HFFc6 (cell line): ENCODE measurements around the gene SLC25A34. TPM values are rescaled to one million over a fixed set of nuclear protein-coding genes. Genes with fewer than 3 reads are reported as not detected.

Experiments
- DNase-seq: peaks from one replicate; pipeline ENCODE4 v3.0.0-alpha.2; 2018
- H3K27ac Mint-ChIP-seq: 2 replicates; pipeline ENCODE4 v1.8.0; 2020; ENCODE audit warnings: mild to moderate bottlenecking, mixed read lengths
- H3K27me3 Mint-ChIP-seq: 2 replicates; pipeline ENCODE4 v1.8.0; 2021; ENCODE audit warnings: mild to moderate bottlenecking, moderate library complexity, mixed read lengths; ENCODE audit not compliant: insufficient read depth
- H3K36me3 Mint-ChIP-seq: 2 replicates; pipeline ENCODE4 v1.8.0; 2021; ENCODE audit warnings: low read depth, mixed read lengths
- H3K4me1 Mint-ChIP-seq: 2 replicates; pipeline ENCODE4 v1.8.0; 2020; ENCODE audit warnings: low read depth, mixed read lengths
- H3K4me3 Mint-ChIP-seq: 2 replicates; pipeline ENCODE4 v1.8.0; 2020; ENCODE audit warnings: mild to moderate bottlenecking, moderate library complexity, mixed read lengths
- H3K9me3 Mint-ChIP-seq: 2 replicates; pipeline ENCODE4 v1.8.0; 2020; ENCODE audit warnings: mild to moderate bottlenecking, mixed read lengths
- CTCF ChIP-seq: fragments of 200-600 bp; sonication (generic); IDR thresholded peaks from 2 replicates; pipeline ENCODE4 v1.5.0; 2021; ENCODE audit warnings: antibody characterized with exemption, mild to moderate bottlenecking
- total RNA-seq, 6 experiments: library from RNA; stranded (reverse); fragmentation: NEBNext Ultra II Directional; extraction: Animal tissue kit (Norgen Biotek cat#: 25700); gene quantifications; 2 replicates in 1 of 6; 3 replicates in 5 of 6; pipeline ENCODE4 v1.2.3, GENCODE V29; 2021

SLC25A34 gene
- total RNA-seq, 6 experiments from 2014 or later = 0.26 to 0.68 (median 0.43) TPM

GRCh38 chr1:15775706-15776105 lies 39.6 kb downstream of the SLC25A34 start:
- Mint-ChIP-seq H3K9me3 (no peaks in the 10 kb centered on the region), H3K4me3 (no peak overlapping the region), H3K27ac (no peak overlapping the region), H3K36me3 (peaks cover 26% of the 10 kb centered on the region), H3K4me1 (peaks cover 6% of the 10 kb centered on the region; the same call in 1 of the 2 replicates), H3K27me3 (peaks cover 2% of the 10 kb centered on the region; the same call in 1 of the 2 replicates)
- no peak for TF ChIP-seq CTCF
- DNase-seq = no peak

GRCh38 chr1:15777909-15778707 lies 42.0 kb downstream of the SLC25A34 start:
- no peak for TF ChIP-seq CTCF
- Mint-ChIP-seq H3K27me3 (peaks cover 2% of the 10 kb centered on the region; the same call in 1 of the 2 replicates), H3K4me3 (no peak overlapping the region), H3K4me1 (no peaks in the 10 kb centered on the region), H3K36me3 (peaks cover 29% of the 10 kb centered on the region), H3K27ac (no peak overlapping the region), H3K9me3 (no peaks in the 10 kb centered on the region)
- no peak for DNase-seq

- H3K27ac Mint-ChIP-seq = no peak overlapping the region; the same call in 1 of the 2 replicates
- no peak for DNase-seq
- peaks cover 30% of the 10 kb centered on the region for H3K4me1 Mint-ChIP-seq
- TF ChIP-seq CTCF = no peak
- H3K27me3 Mint-ChIP-seq = peaks cover 2% of the 10 kb centered on the region
- no peaks in the 10 kb centered on the region for H3K9me3 Mint-ChIP-seq
- peaks cover 17% of the 10 kb centered on the region for H3K36me3 Mint-ChIP-seq
- no peak overlapping the region for H3K4me3 Mint-ChIP-seq
Measured at GRCh38 chr1:15785683-15786082, 49.6 kb downstream of the SLC25A34 start.

- no peak for DNase-seq
- no peak overlapping the region for H3K4me3 Mint-ChIP-seq
- H3K9me3 Mint-ChIP-seq = no peaks in the 10 kb centered on the region
- peaks cover 2% of the 10 kb centered on the region for H3K27me3 Mint-ChIP-seq
- H3K27ac Mint-ChIP-seq = peak overlapping the region; percentile 45
- no peak for TF ChIP-seq CTCF
- peaks cover 30% of the 10 kb centered on the region for H3K4me1 Mint-ChIP-seq
- peaks cover 9% of the 10 kb centered on the region for H3K36me3 Mint-ChIP-seq
Measured at GRCh38 chr1:15786581-15786980, 50.5 kb downstream of the SLC25A34 start.

- TF ChIP-seq CTCF = no peak
- Mint-ChIP-seq H3K9me3 (no peaks in the 10 kb centered on the region), H3K4me3 (peak overlapping the region; percentile 30; the same call in 1 of the 2 replicates), H3K36me3 (peaks cover 9% of the 10 kb centered on the region), H3K27me3 (peaks cover 2% of the 10 kb centered on the region), H3K27ac (peak overlapping the region; percentile 86), H3K4me1 (peaks cover 48% of the 10 kb centered on the region)
- DNase-seq = peak; percentile 73
Measured at GRCh38 chr1:15788624-15789301, 52.7 kb downstream of the SLC25A34 start.

Other genes starting within 250 kb of the SLC25A34 start
- gene CASP9, start 212.0 kb upstream of the SLC25A34 start, total RNA-seq = 1 to 10 TPM; 7.2 to 8.9 (median 7.8) TPM
- 10 to 100 TPM; 21.5 to 26.5 (median 22.8) TPM for gene DNAJC16, start 209.4 kb upstream of the SLC25A34 start, total RNA-seq
- gene AGMAT, start 151.2 kb upstream of the SLC25A34 start, total RNA-seq = under 1 TPM in 3 of 6 experiments, not detected in 3; 0.07 to 0.14 (median 0.09) TPM
- 10 to 100 TPM; 11.6 to 15.3 (median 13.3) TPM for gene DDI2, start 118.8 kb upstream of the SLC25A34 start, total RNA-seq
- gene PLEKHM2, start 51.9 kb upstream of the SLC25A34 start, total RNA-seq = 10 to 100 TPM; 61.5 to 70.5 (median 66.0) TPM
- not detected for gene TMEM82, start 6.2 kb downstream of the SLC25A34 start, total RNA-seq
- 100 to 1,000 TPM in 4 of 6 experiments, 10 to 100 TPM in 2; 98.4 to 127 (median 110) TPM for gene FBLIM1, start 22.5 kb downstream of the SLC25A34 start, total RNA-seq
- gene UQCRHL, start 71.4 kb downstream of the SLC25A34 start, total RNA-seq = 1 to 10 TPM in 5 of 6 experiments, under 1 TPM in 1; 0.75 to 1.8 (median 1.5) TPM
- 10 to 100 TPM; 25.7 to 30.2 (median 27.6) TPM for gene SPEN, start 111.4 kb downstream of the SLC25A34 start, total RNA-seq
- 10 to 100 TPM; 22.5 to 25.4 (median 24.1) TPM for gene ZBTB17, start 239.8 kb downstream of the SLC25A34 start, total RNA-seq